OCI-LY1 (cell line): Measurements from ENCODE around the gene AP2M1.

ENCODE experiments used
- H2AFZ ChIP-seq: fragments of 200-600 bp; sonication (generic), shearing (Covaris generic); 2 replicates; pipeline ENCODE4 v1.6.0; 2014; ENCODE audit warnings: antibody characterized with exemption, mild to moderate bottlenecking, low read length
- H3F3A ChIP-seq: fragments of 200-600 bp; sonication (generic), shearing (Covaris generic); 2 replicates; pipeline ENCODE4 v1.6.0; 2014; ENCODE audit warnings: mild to moderate bottlenecking, antibody characterized with exemption, low read length, moderate library complexity; ENCODE audit not compliant: insufficient read depth
- H3K27ac ChIP-seq: fragments of 200-600 bp; sonication (generic); 2 replicates; pipeline ENCODE4 v1.5.1; 2014; ENCODE audit warnings: low read length, mixed run types, mild to moderate bottlenecking, low read depth; ENCODE audit not compliant: poor library complexity, severe bottlenecking
- H3K27me3 ChIP-seq: fragments of 200-600 bp; sonication (generic); 2 replicates; pipeline ENCODE4 v1.6.0; 2014; ENCODE audit warnings: antibody characterized with exemption, mild to moderate bottlenecking, low read length, moderate library complexity; ENCODE audit not compliant: insufficient read depth
- H3K36me3 ChIP-seq: fragments of 200-600 bp; sonication (generic); 2 replicates; pipeline ENCODE4 v1.6.1; 2014; ENCODE audit warnings: mild to moderate bottlenecking, antibody characterized with exemption, low read length, moderate library complexity, mixed read lengths; ENCODE audit not compliant: insufficient read depth
- H3K4me1 ChIP-seq: fragments of 200-600 bp; sonication (generic); 2 replicates; pipeline ENCODE4 v1.5.1; 2014; ENCODE audit warnings: mild to moderate bottlenecking, low read length, moderate library complexity; ENCODE audit not compliant: insufficient read depth, severe bottlenecking
- H3K4me2 ChIP-seq: fragments of 200-600 bp; sonication (generic), shearing (Covaris generic); 2 replicates; pipeline ENCODE4 v1.6.1; 2014; ENCODE audit warnings: low read length
- H3K4me3 ChIP-seq: fragments of 200-600 bp; sonication (generic); 2 replicates; pipeline ENCODE4 v1.5.1; 2014; ENCODE audit warnings: low read length, low read depth, mild to moderate bottlenecking, mixed read lengths; ENCODE audit not compliant: poor library complexity, severe bottlenecking
- H3K79me2 ChIP-seq: fragments of 200-600 bp; shearing (Covaris generic); 2 replicates; pipeline ENCODE4 v1.6.1; 2016; ENCODE audit warnings: mixed run types, low read length, mixed read lengths; ENCODE audit not compliant: insufficient read depth
- H3K9ac ChIP-seq: fragments of 200-600 bp; sonication (generic), shearing (Covaris generic); 2 replicates; pipeline ENCODE4 v1.6.1; 2014; ENCODE audit warnings: mild to moderate bottlenecking, low read length, mixed read lengths
- H3K9me2 ChIP-seq: fragments of 200-600 bp; sonication (generic), shearing (Covaris generic); 2 replicates; pipeline ENCODE4 v1.6.1; 2014; ENCODE audit warnings: low read depth, mild to moderate bottlenecking, low read length, mixed read lengths
- H3K9me3 ChIP-seq: fragments of 200-600 bp; shearing (Covaris generic); 2 replicates; pipeline ENCODE4 v1.6.1; 2014; ENCODE audit warnings: low read length, mixed read lengths
- H4K20me1 ChIP-seq: fragments of 200-600 bp; sonication (generic), shearing (Covaris generic); 2 replicates; pipeline ENCODE4 v1.6.0; 2016; ENCODE audit warnings: mild to moderate bottlenecking, low read length; ENCODE audit not compliant: insufficient read depth
- CTCF ChIP-seq: fragments of 200-600 bp; sonication (generic), shearing (Covaris generic); IDR thresholded peaks from 2 replicates; pipeline ENCODE4 v1.5.1; 2017; ENCODE audit warnings: mild to moderate bottlenecking, antibody characterized with exemption, low read length, moderate library complexity, mixed read lengths
- EZH2 ChIP-seq: fragments of 200-600 bp; sonication (generic), shearing (Covaris generic); IDR thresholded peaks from 2 replicates; pipeline ENCODE4 v1.8.0; 2017; ENCODE audit warnings: borderline replicate concordance, mixed run types, mild to moderate bottlenecking, antibody characterized with exemption, low read length, moderate library complexity, mixed read lengths

AP2M1 gene

GRCh38 chr3:184177331-184177731 is 2.7 kb downstream of the AP2M1 start:
- Histone ChIP-seq H3K9me2 (no peaks in the 10 kb centered on the region), H3K9me3 (no peaks in the 10 kb centered on the region), H4K20me1 (no peaks in the 10 kb centered on the region), H3K9ac (no peak overlapping the region), H3K4me2 (no peak overlapping the region), H2AFZ (no peak overlapping the region), H3K79me2 (peaks cover 16% of the 10 kb centered on the region), H3K27ac (no peak overlapping the region), H3F3A (no peaks in the 10 kb centered on the region), H3K4me1 (peaks cover 26% of the 10 kb centered on the region), H3K36me3 (peaks cover 56% of the 10 kb centered on the region), H3K27me3 (no peaks in the 10 kb centered on the region), H3K4me3 (no peak overlapping the region)
- TF ChIP-seq CTCF: no peak
- TF ChIP-seq EZH2: no peak

- Histone ChIP-seq H3K27me3 (no peaks in the 10 kb centered on the region), H3K4me1 (peaks cover 26% of the 10 kb centered on the region), H3K9ac (no peak overlapping the region), H2AFZ (no peak overlapping the region), H4K20me1 (no peaks in the 10 kb centered on the region), H3K27ac (no peak overlapping the region), H3K4me2 (no peak overlapping the region), H3K36me3 (peaks cover 61% of the 10 kb centered on the region), H3K4me3 (no peak overlapping the region), H3K79me2 (peaks cover 16% of the 10 kb centered on the region), H3F3A (no peaks in the 10 kb centered on the region), H3K9me3 (no peaks in the 10 kb centered on the region), H3K9me2 (no peaks in the 10 kb centered on the region)
- TF ChIP-seq CTCF: no peak
- no peak for TF ChIP-seq EZH2
These were observed 3.2 kb downstream of the AP2M1 start for GRCh38 chr3:184177767-184178306.

GRCh38 chr3:184178521-184179138 is 4.0 kb downstream of the AP2M1 start:
- no peaks in the 10 kb centered on the region for H3K9me3 ChIP-seq
- no peaks in the 10 kb centered on the region for H3K9me2 ChIP-seq
- H4K20me1 ChIP-seq: no peaks in the 10 kb centered on the region
- no peak overlapping the region for H2AFZ ChIP-seq
- H3K36me3 ChIP-seq: peaks cover 69% of the 10 kb centered on the region
- no peak overlapping the region for H3K27ac ChIP-seq
- H3K79me2 ChIP-seq: peaks cover 16% of the 10 kb centered on the region
- H3F3A ChIP-seq: no peaks in the 10 kb centered on the region
- H3K27me3 ChIP-seq: no peaks in the 10 kb centered on the region
- peaks cover 26% of the 10 kb centered on the region for H3K4me1 ChIP-seq
- no peak overlapping the region for H3K9ac ChIP-seq
- TF ChIP-seq CTCF (no peak), EZH2 (no peak)
- H3K4me3 ChIP-seq: no peak overlapping the region
- H3K4me2 ChIP-seq: no peak overlapping the region
